H1 (cell line): ENCODE measurements around the gene MYOM3. TPM values are rescaled to one million over a fixed set of nuclear protein-coding genes. Genes with fewer than 3 reads are reported as not detected.

ENCODE experiments used
- CBX8 ChIP-seq: fragments of 300-800, 300-1000 bp; sonication (generic); IDR thresholded peaks from 2 replicates; pipeline ENCODE4 v1.7.1; 2016; ENCODE audit warnings: low read depth, low read length, borderline replicate concordance
- CEBPB ChIP-seq: IDR thresholded peaks from 2 replicates; pipeline ENCODE4 v1.6.1; 2012; ENCODE audit warnings: low read depth, low read length
- CHD7 ChIP-seq: fragments of 300-600 bp; sonication (generic); IDR thresholded peaks from 2 replicates; pipeline ENCODE4 v1.7.1; 2012; ENCODE audit warnings: low read length, moderate library complexity, mild to moderate bottlenecking, inconsistent platforms; ENCODE audit not compliant: insufficient replicate concordance
- PHF8 ChIP-seq: fragments of 200-600 bp; sonication (generic); conservative IDR thresholded peaks from 2 replicates; pipeline ENCODE4 v1.7.1; 2012; ENCODE audit warnings: low read depth, mild to moderate bottlenecking, inconsistent platforms, low read length, moderate library complexity
- POLR2AphosphoS5 ChIP-seq: IDR thresholded peaks from 2 replicates; pipeline ENCODE4 v1.6.1; 2011; ENCODE audit warnings: low read depth, low read length
- RNF2 ChIP-seq: fragments of 200-900, 300-1000 bp; sonication (generic); IDR thresholded peaks from 2 replicates; pipeline ENCODE4 v1.7.1; 2016; ENCODE audit warnings: borderline replicate concordance, low read depth, mild to moderate bottlenecking, antibody characterized with exemption, low read length; ENCODE audit not compliant: poor library complexity, severe bottlenecking; ENCODE audit errors: missing control alignments
- RXRA ChIP-seq: IDR thresholded peaks from 2 replicates; pipeline ENCODE4 v1.6.1; 2011; ENCODE audit warnings: low read depth, mild to moderate bottlenecking, low read length, moderate library complexity; ENCODE audit not compliant: insufficient read depth
- SIN3A ChIP-seq, 2 experiments: IDR thresholded peaks in 1 of 2; conservative IDR thresholded peaks in 1 of 2; 2 replicates each; pipeline ENCODE4 v1.6.1; 2011 to 2012; ENCODE audit warnings: low read length in 2 of 2, improper control_type of control experiment in 1 of 2, low read depth in 1 of 2, mild to moderate bottlenecking in 1 of 2
- SIX5 ChIP-seq: IDR thresholded peaks from 2 replicates; pipeline ENCODE4 v1.6.1; 2011; ENCODE audit warnings: mild to moderate bottlenecking, low read depth, low read length
- polyA plus RNA-seq, 7 experiments: library from polyadenylated mRNA; depleted of rRNA in 3 of 7; stranded (reverse) in 5 of 7; unstranded in 2 of 7; fragments of >200 nt in 5 of 7; fragments of 200-250 nt in 2 of 7; gene quantifications; 1 replicate in 5 of 7; 2 replicates in 1 of 7; 4 replicates in 1 of 7; pipeline versions ENCODE4 v1.2.1 to v1.2.3, GENCODE V29; 2011 to 2013; ENCODE audit warnings: missing spikeins in 2 of 7, mixed read lengths in 2 of 7
- total RNA-seq: library from RNA; stranded (reverse); fragmentation: NEBNext Ultra II Directional; extraction: Animal tissue kit (Norgen Biotek cat#: 25700); gene quantifications from 2 replicates; pipeline ENCODE4 v1.2.1, GENCODE V29; 2021

MYOM3 gene
- total and polyA plus RNA-seq, 2 of the 8 experiments (the other 6 are each of a cell fraction or from before 2014, with no cell fraction given) = 0.08 to 0.09 TPM

- TF ChIP-seq POLR2AphosphoS5 = no peak
- TF ChIP-seq CHD7 = no peak
- no peak for TF ChIP-seq SIX5
- TF ChIP-seq RNF2 = no peak
- no peak for TF ChIP-seq RXRA
- no peak for TF ChIP-seq CBX8
- no peak for TF ChIP-seq PHF8
- TF ChIP-seq CEBPB = no peak
- no peak for TF ChIP-seq SIN3A (conservative IDR thresholded peaks at IDR 0.05 in 1 of 2, IDR thresholded peaks at IDR 0.05 in 1 of 2; ENCODE audit: low read depth in 1 of 2, low read length in 2 of 2)
Measured at GRCh38 chr1:24015221-24016210, 96.4 kb downstream of the MYOM3 start (continued).
